Activated gamma-delta T cell treated with anti-CD3 and anti-CD28 coated beads, Interleukin-2, amount 50 U/mL, for 16 hours (primary cell): ENCODE measurements around the gene CPEB1.
"Not testable (repeated sequence)": the region's sequence is repeated elsewhere in the genome, so short reads cannot be mapped to it uniquely, and the experiment has no call there.

Experiments used
- DNase-seq: peaks from one replicate; pipeline ENCODE4 v3.0.0-alpha.2; 2020; ENCODE audit warnings: low read depth

CPEB1 gene

DNA sequence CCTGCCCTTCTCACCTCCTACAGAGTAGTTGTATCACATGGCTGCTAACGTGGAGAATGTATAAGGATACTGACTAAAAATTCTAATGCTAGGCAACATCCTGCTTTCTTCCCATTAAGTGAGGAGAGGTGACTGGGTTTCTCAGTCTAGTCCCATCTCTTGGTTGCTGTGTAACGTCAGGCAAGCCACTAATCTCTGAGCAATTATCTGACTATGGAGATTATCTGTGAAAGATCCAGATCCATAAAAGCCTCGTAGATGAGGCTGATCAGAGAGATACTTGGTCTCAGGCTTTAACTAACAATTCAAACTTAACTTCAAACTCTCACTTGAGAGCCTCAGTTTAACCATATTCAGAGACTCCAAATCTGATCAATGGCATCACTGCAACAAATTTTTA, 102.2 kb downstream of the CPEB1 start:
- DNase-seq: no peak

DNA sequence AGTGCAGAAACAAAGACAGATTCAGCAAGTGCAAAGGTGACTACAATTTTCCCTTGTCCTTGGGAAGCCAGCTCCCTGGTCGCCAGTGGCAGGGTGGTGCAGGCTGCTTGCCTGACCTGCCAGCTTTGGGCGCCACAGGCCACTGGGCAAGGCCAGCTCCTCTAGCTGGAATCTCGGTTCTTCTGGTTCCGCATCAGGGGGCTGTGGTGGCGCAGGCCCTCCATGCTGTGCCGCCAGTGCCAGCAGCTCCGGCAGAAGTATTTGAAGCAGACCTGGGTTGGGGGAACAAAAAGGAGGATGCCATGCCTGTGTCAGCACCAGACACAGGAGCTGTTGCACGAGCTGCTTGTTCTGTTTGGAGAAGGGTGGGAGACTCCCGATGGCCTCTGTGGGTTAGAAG, 102.7 kb downstream of the CPEB1 start:
- no peak for DNase-seq

DNA sequence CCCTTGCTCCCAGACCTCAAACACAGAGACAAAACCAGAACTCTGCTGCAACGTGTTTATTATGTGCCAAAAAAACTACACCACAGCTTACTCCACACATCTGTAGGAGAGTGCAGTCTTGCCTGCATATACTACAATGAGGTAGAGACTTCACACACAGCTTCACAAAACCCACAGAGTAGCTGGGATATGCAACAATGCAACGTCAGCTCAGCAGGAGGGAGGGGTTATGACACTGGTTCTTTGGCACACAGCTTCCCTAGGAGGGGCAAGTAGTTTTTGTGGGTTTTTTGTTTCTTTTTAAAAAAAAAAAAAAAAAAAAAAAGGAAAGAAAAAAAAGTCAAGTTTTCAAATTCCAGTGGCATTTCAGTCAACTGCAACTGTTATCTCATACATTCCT, 104.0 kb downstream of the CPEB1 start:
- no peak for DNase-seq

DNA sequence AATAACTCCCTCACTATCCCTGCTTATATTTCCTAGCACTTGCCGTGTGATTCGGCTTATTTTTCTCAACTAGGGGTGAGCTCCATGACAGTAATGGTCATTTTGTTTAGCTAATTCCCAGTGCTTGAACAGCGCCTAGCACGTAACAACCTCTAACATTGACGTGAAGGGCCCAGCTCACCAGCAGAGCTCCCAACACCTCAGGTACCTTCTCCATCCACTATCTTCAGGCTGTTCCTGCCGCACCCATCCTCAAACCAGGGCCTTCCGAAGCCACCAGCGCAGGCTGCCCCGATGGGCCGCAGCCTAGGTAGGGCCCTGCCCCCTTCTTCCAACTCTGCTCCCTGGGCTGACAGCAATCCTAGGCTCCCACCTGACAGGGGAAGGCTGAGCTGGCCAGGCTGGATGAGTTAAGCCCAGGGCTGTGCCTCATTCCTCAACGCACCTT, 106.2 kb downstream of the CPEB1 start:
- no peak for DNase-seq

DNA sequence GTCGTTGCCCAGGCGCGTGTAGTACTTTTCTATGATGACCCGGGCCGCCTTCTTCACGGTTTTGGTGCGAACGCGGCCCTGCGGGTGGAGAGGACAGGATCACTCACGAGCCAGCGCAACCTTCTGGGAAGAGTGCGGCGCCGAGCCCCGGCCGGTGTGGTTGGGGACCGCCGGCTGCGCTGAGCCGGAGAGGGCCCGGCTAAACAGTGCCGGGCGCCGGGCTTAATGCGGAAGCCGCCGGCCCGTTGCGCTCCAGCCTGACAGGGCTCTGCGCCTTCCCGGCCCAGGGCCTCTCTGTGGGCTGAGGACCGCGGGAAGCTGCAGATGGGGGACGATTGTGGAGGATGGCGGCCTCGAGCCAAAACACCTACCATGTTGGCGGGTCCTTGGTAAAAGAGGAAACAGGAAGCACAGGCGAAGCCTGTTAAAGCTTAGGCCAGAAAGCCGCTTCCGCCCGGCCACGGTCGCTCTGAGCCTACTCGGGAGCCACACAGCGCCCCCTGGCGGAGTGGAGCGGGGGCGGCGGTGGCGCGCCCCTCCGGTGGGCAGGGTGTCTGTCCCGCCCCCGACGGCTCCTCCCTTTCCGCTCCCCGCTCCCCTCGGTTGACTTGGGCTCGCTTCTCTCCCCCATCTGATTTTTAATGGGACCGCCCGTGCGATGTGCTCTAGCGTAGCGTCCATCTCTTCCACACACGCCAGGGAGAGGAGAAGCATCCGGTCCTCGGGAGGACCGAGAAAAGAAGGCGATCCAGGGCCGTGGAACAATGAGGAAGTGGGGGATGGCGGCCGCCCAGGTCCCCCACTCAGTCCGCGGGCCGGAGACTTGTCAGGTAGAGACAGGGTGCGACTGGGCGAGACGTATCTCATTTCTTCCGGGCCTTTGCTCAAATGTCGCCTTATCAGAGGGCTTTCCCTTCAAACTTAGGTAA, 106.8 kb downstream of the CPEB1 start, which contains the start of gene RPS17:
TSS of gene RPS17 (minus strand) at position 403 of the 929 bp plus-strand sequence. CDS start at position 374, 29 bp downstream.
- peak; percentile 99 for DNase-seq

DNA sequence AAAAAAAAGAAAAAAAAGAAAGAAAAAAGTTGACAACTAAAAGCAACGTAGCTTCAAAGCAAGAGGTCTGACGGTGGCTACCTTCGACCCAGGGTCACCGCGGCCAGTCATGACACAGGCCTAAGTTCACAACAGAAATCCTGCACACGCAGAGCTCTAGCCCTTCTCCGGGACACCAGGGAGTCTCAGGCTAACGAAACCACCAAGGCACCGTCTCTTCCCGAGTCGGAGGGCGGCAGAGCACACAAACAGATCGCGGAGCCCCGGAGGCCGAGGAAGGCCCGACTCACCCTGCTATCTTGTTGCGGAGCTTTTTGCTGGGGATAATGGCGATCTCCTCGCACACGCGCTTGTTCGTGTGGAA, 107.5 kb downstream of the CPEB1 start:
- DNase-seq: no peak

DNA sequence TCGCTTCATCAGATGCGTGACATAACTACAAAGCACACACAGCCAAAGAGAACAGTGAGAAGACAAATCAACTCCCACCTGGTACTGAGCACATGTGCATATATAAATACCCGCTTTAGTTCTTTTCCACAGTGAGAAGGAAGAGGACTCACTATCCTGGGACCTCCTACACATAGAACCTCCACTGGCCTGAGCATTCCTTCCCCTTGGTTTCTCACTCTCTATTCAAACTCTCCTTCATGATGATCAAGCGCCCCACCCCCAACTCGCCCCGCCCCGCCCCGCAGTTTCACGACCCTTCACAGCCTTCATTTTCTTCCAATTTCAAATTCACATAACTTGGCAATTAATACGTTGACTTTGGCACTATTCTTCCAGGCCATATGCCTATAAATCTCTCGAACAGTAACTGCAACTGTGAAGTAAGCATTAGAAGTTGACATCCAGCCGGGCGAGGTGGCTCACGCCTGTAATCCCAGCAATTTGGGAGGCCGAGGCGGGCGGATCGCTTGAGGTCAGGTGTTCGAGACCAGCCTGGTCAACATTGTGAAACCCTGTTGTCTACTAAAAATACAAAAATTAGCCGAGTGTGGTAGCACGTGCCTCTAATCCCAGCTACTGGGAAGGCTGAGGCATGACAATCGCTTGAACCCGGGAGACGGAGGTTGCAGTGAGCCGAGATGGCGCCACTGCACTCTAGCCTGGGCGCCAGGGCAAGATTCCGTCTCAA, 108.0 kb downstream of the CPEB1 start:
- DNase-seq: no peak

DNA sequence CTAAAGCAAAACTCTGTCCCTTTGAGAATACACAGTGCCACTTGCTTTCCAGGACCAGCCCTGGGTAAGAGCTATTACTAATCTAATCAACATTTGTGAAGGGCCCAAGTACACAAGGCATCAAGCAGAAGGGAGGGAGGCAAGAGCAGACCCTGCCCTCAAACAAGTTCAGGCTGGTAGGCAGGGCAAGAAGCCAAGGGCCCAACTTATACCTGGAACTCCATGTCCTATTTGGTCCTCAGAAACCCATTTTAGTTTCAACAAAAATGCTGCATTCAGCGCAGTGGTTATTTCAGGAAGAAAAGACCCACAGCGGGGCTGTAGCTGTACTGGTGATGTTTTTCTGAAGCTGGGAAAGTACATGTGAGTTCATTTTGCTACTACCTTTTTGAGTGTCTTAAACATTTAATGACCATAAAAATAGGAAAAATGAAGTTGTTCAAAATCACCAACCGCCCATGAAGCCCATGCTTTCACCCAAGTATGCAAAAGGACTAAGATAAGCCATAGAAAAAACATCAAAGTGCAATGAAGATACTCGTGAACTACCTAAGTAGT, 109.7 kb downstream of the CPEB1 start:
- no peak for DNase-seq

DNA sequence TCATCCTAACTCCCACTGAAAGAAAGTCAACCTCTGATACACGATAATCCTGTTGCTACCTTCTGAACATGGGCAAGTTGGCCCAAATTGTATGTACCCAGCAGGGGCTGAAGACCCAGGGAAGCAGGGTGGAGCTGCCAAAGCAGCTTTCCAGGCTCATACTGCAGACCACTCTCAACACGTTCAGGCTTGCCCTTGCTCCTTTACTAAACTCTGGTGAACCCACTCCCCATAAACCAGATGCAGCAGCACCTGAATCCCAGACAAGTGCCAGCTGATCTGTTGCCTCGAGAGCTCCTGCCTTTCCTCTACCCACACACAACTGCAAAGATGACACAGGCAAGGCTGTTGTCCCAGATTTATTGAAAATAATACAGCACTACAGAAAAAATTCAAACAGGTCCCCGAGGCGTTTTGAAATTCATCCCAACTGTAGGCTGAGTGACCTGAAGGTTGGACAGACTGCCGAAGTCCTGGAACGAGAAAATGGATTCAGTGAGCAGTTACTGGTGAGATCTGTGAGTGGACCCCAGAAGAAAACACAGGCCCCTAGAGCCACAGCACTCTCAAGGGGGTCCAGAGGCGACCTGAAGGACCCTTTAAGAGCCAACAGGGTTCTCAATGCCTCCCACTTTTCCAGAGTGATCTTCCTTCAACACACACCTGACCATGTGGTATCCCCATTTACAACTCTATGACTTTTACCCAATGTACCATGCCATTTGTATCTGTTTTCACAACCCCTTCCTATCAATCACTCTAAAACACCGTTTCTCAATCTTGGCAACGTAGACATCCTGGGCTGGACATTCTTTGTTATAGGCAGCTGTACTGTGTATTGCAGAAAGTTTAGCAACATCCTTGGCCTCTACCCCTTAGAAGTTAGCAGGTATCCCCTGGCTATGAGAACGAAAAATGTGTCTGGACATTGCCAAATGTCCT, 110.5 kb downstream of the CPEB1 start:
- DNase-seq: no peak

DNA sequence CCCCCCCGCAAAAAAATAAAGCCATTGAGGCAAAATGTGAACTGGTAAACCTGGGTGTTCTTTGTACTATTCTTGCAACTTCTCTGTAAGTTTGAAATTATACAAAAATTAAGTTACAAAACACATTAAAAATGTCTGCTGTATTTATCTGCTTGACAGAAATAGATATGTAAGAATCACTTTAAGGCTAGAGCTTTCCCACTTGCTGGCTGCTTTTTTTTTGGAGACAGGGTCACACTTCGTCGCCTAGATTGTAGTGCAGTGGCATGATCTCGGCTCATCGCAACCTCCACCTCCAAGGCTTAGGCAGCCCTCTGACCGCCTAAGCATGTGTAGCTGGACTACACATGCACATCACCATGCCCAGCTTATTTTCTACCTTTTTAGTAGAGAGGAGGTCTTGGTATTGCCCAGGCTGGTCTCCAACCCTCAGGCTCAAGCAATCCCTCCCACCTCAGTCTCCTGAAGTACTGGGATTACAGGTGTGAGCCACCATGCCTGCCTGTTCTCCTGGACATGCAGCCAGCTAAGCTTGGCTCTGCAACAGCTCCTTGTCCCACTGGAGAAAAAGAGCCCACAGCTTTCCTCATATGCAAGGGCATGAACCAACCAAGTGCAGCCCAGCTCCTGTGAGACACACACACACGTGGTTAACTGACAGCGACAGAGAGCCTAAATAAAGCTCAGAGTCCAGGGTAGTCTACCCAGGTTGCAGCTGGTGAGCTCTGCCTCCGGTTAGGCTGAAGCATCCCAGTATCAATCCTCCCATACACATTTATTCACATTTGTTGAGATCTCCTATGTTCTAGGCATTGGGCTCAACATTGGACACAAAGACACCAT, 111.4 kb downstream of the CPEB1 start:
- DNase-seq: no peak

DNA sequence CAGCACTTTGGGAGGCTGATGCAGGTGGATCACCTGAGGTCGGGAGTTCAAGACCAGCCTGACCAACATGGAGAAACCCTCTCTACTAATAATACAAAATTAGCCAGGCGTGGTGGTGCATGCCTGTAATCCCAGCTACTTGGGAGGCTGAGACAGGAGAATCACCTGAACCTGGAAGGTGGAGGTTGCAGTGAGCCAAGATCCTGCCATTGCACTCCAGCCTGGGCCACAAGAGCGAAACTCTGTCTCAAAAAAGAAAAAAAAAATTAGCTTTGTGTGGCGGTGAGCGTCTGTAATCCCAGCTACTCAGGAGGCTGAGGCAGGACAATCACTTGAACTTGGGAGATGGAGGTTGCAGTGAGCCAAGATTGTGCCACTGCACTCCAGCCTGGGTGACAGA, 112.0 kb downstream of the CPEB1 start:
- DNase-seq: not testable (repeated sequence)

DNA sequence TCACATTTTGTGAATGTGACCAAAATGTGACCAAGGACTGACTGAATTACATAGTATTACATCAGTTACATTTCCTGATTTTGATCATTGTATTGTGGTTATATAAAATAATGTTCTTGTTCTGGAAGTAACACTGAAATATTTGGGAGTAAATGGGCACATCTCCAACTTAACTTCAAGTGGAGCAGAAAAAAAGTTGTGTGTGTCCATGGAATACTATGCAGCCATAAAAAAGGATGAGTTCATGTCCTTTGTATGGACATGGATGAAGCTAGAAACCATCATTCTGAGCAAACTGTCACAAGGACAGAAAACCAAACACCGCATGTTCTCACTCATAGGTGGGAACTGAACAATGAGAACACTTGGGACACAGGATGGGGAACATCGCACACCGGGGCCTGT, 112.7 kb downstream of the CPEB1 start:
- DNase-seq: not testable (repeated sequence)

DNA sequence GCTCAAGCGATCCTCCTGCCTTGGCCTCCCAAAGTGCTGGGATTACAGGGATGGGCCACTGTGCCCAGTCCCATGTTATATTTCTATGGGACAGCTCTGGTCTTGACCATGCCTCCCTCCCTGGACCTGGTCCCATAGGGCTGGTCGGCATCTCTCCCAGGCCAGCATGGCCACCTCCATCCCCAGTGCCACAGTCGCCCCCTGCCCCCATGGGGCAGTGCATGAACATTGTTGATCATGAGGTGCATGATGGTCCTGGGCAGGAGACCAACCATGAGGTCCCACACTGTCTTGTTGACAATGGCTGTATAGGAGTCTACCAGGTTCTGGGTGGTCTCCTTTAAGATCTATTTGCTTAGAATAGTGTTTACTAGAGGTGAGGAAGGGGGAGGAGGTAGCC, 113.4 kb downstream of the CPEB1 start:
- DNase-seq: no peak

DNA sequence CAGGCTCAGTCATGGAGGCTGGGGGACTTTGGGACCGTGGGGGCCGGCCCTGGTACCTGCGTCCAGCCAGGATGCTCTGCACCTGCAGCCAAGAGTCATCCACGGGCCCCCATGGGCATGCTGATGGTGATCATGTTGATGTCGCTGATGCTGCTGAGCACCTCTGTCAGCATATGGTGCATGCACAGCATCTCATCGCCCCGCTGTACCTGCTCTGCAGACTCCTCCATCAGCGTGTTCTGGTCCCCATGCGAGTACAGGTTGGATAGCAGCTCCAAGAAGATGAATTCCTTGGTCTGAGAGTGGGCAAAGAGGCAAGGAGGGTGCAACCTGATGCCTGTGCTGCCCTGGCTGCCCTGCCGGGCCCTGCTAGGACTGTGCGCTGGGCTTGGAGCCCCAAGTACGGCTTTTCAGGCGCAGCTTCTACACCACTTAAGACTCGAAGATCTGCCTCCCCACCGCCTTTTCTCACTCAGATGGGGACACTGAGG, 114.1 kb downstream of the CPEB1 start:
- DNase-seq: no peak

DNA sequence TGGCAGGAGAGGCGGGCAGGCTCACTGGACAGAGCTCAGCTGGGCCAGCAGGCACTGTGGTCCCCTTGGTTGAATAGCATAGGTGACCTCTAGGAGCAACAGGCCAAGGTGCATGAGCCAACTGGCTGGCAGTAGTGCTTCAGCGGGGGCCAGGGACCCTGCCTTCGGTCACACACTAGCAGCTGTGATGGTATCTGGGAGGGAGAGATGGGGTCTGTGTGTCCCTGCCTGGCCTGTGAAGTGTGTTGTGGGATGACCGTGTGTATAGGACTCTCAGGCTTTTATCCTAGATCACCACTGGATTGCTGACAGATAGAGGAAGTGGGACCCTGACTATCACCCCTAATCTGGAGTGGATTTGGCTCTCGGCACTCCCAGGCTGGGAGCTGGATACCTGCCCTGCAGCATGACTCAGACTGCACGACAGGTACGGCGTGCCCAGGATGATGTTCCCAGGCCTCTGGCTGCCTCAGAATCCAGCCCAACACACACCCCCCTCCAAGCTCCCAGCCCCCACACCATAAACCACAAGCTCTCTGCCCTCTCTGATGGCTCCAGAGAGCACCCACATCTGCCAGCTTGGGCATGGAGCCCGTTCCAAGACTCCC, 114.7 kb downstream of the CPEB1 start:
- no peak for DNase-seq

DNA sequence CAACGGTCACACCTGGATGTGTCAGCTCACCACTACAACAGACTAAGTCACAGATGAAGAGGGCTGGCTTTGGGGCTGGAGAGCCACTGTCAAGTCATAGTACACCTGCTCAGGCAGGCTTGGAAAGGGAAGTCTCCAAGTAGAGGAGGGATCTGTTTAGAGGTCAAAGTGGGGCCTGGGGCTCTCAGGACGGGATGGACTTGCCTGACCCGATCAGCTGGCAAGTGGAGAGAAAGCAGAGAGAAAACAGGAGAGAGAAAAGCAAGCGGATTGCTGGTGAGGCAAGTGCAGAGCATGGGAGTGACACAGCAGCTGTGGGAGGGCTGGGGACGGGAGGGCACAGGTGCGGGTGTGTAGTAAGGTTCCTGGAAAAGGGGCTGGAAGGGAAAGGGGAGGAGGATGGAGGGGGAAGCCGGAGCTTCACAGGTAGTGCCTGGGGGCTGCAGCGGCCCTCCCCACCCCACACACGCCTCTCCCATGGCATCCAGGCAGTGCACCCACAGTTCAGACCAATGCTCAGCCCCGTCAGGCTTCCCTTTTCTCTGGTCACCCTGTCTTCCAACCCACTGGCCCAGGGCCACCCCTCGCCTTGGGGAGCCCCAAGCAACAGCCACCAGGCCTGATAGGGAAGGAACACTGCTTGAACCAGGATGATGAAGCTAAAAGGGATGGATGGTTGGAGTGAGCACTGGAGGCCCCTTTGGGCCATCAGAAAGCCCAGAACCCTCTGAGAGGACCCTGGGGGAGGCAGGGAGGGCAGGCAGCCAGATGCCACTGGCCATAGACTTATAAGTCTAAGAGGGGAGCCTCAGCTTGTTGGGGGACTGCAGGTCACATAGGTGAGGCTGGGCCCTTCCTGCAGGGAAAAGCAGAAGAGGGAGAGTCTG, 115.4 kb downstream of the CPEB1 start:
- DNase-seq: no peak

DNA sequence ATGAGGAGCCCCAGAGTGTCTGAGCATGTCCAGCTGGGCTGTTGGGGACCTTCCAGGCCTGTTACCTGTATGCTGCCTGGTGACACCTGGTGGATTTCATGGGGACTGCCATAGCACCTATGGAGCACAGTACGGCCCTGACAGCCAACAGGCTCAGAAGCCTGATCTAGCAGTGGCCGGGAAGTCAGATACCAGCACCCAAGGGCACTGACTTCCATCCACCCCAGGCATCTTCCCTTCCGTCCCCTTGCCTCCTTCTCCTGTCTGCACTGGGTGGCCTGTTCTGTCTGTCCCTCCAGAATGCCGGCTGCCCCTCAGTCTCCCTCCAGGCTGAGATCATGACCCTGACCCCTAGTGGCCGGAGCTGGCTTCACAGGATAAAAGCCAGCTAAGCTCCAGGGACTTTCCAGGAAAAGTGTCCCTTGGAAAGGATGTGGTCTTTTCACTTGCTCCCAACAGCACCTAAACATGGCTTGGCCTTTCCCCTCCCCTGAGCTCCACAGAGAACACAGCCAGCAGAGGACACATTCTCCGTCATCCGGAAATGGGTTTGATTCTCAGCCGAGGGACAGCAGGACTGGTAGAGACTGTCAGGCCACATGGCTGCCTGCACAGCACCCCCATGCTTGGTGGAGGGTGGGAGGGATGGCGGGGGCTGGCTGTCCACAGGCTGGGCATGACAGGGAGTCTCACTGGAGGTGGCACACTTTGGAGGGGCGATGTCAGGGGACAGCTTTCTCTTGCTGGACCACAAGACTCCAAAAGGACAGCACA, 116.4 kb downstream of the CPEB1 start:
- DNase-seq: peak; percentile 55

DNA sequence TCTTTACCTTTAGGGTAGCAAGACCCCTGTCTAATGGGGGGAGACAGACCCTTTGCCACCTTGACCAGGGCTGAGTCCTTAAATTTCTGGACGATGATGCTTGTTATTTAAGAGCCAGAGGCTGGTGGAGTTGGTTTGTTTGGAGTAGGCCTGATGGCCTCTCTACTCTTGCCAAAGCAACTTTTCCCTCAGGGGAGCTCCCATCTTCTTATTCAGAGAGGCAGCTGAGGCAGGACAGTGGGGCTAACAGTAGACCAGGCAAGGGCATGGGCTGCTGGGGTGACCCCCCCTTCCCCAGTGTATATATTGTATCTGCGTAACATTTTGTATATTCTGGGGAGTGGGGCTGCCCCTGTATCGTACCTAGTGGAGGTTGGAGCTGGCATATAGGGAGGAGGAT, 117.2 kb downstream of the CPEB1 start:
- no peak for DNase-seq
